Esophagus squamous epithelium (tissue), 4 donors: ENCODE measurements around the gene MEGF9.

Experiments used
- POLR2A ChIP-seq, 4 donors: fragments of 450-650 bp; IDR thresholded peaks; one replicate each; pipeline ENCODE4 v1.6.1; 2017; ENCODE audit warnings: antibody characterized with exemption in 4 of 4, mild to moderate bottlenecking in 4 of 4, moderate library complexity in 3 of 4
- TF ChIP-seq, protein P1 (sequence below), 6 experiments: fragments of 450-650 bp in 4 of 6; fragments of 200-600 bp in 2 of 6; sonication (generic) in 2 of 6; IDR thresholded peaks; one replicate each; pipeline ENCODE4 v1.5.1; 2016 to 2019; ENCODE audit warnings: antibody characterized with exemption in 6 of 6, mild to moderate bottlenecking in 4 of 6, moderate library complexity in 4 of 6

DNA sequence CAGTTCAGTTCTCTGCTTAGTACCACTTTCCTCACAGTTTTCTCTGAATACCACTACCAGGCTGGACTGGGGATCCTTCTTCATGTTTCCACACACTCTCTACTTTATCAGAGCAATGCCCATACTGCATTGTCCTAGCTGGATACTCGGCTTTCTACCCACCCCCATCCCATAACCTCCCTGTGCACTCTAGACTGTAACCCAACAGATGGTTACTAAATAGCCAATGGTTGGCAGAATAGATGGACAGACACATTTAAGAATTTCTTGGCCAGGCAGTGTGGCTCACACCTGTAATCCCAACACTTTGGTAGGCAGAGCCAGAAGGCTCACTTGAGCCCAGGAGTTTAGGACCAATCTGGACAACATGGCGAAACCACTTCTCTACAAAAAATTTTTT, 157.1 kb downstream of the MEGF9 start:
- no peak for TF ChIP-seq POLR2A (IDR thresholded peaks at IDR 0.05)
- TF ChIP-seq, protein P1, sequence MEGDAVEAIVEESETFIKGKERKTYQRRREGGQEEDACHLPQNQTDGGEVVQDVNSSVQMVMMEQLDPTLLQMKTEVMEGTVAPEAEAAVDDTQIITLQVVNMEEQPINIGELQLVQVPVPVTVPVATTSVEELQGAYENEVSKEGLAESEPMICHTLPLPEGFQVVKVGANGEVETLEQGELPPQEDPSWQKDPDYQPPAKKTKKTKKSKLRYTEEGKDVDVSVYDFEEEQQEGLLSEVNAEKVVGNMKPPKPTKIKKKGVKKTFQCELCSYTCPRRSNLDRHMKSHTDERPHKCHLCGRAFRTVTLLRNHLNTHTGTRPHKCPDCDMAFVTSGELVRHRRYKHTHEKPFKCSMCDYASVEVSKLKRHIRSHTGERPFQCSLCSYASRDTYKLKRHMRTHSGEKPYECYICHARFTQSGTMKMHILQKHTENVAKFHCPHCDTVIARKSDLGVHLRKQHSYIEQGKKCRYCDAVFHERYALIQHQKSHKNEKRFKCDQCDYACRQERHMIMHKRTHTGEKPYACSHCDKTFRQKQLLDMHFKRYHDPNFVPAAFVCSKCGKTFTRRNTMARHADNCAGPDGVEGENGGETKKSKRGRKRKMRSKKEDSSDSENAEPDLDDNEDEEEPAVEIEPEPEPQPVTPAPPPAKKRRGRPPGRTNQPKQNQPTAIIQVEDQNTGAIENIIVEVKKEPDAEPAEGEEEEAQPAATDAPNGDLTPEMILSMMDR (IDR thresholded peaks at IDR 0.05), result no peak
